Measurements from ENCODE around the gene WDFY1.

DNA sequence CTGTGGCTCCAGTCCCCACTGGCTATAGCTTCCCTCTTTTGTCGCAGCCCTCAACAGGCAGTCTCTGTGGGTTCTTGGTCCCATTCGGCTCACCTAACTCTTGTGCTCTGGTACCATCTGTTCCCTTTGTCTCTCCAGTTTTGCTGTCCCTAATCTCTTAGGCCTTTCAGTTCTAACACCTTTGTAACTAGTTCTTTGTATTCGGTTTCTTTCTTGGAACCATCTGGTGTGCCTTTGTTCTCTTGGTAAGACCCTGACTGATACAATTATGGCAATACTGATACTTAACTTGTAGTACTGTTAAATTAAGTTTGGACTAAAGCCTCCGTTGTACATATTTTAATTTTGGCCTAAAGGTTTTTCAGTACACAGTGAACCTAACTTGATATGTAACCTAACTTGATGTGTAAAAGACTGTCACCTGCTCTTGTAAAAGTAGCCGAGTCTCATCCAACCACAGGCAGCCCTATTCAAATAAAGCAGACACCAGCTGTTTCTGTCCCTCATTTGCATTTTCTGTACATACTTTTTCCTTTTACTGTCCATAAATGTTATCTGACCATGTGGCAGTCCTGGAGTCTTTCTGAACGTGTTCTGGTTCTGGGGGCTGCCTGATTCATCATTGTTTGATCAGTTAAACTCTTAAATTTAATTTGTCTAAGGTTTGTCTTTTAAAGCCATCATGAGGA lies 7.3 kb upstream of the WDFY1 start:
- TF ChIP-seq, protein P1, sequence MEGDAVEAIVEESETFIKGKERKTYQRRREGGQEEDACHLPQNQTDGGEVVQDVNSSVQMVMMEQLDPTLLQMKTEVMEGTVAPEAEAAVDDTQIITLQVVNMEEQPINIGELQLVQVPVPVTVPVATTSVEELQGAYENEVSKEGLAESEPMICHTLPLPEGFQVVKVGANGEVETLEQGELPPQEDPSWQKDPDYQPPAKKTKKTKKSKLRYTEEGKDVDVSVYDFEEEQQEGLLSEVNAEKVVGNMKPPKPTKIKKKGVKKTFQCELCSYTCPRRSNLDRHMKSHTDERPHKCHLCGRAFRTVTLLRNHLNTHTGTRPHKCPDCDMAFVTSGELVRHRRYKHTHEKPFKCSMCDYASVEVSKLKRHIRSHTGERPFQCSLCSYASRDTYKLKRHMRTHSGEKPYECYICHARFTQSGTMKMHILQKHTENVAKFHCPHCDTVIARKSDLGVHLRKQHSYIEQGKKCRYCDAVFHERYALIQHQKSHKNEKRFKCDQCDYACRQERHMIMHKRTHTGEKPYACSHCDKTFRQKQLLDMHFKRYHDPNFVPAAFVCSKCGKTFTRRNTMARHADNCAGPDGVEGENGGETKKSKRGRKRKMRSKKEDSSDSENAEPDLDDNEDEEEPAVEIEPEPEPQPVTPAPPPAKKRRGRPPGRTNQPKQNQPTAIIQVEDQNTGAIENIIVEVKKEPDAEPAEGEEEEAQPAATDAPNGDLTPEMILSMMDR (IDR thresholded peaks at IDR 0.05): no peak
- no peak for TF ChIP-seq EP300 (IDR thresholded peaks at IDR 0.05)

Measured in esophagus muscularis mucosa (tissue), 3 donors.